ENCODE measurements around the gene RFX3. TPM values are rescaled to one million over a fixed set of nuclear protein-coding genes. Genes with fewer than 3 reads are reported as not detected.
A peak's percentile ranks its signal among the peaks of the same experiment; 100 is the strongest.

Gene RFX3
- total RNA-seq, 6 experiments from 2014 or later = 2.8 to 4.2 (median 3.5) TPM

DNA sequence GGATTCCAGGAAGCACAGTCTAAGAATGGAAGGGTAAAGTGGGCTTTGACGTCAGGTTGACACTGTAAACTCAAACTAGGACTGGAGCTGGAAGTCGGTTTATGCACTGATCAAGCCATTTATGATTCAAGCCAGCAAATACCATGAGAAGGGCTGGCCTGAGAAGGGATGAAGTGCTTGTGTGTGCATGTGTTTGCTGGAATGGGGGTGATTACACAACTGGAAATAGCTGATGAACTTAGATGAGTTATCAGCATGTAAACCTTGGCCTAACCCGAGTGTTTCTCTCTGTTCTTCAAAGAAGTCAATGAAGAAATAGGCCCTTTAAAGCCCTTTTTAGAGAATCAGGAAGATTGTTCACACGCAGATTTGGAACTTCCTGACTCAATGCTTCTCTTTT lies 287.6 kb downstream of the RFX3 start:
- no peak overlapping the region for H3K27ac Mint-ChIP-seq
- no peaks in the 10 kb centered on the region for H3K36me3 Mint-ChIP-seq (ENCODE audit: low read depth)
- peaks cover 21% of the 10 kb centered on the region for H3K4me1 Mint-ChIP-seq (ENCODE audit: low read depth)
- no peak for DNase-seq
- H3K27me3 Mint-ChIP-seq (ENCODE audit: insufficient read depth) = no peaks in the 10 kb centered on the region
- H3K9me3 Mint-ChIP-seq = no peaks in the 10 kb centered on the region
- TF ChIP-seq, protein P1, sequence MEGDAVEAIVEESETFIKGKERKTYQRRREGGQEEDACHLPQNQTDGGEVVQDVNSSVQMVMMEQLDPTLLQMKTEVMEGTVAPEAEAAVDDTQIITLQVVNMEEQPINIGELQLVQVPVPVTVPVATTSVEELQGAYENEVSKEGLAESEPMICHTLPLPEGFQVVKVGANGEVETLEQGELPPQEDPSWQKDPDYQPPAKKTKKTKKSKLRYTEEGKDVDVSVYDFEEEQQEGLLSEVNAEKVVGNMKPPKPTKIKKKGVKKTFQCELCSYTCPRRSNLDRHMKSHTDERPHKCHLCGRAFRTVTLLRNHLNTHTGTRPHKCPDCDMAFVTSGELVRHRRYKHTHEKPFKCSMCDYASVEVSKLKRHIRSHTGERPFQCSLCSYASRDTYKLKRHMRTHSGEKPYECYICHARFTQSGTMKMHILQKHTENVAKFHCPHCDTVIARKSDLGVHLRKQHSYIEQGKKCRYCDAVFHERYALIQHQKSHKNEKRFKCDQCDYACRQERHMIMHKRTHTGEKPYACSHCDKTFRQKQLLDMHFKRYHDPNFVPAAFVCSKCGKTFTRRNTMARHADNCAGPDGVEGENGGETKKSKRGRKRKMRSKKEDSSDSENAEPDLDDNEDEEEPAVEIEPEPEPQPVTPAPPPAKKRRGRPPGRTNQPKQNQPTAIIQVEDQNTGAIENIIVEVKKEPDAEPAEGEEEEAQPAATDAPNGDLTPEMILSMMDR (IDR thresholded peaks at IDR 0.05) = no peak
- H3K4me3 Mint-ChIP-seq = no peak overlapping the region

DNA sequence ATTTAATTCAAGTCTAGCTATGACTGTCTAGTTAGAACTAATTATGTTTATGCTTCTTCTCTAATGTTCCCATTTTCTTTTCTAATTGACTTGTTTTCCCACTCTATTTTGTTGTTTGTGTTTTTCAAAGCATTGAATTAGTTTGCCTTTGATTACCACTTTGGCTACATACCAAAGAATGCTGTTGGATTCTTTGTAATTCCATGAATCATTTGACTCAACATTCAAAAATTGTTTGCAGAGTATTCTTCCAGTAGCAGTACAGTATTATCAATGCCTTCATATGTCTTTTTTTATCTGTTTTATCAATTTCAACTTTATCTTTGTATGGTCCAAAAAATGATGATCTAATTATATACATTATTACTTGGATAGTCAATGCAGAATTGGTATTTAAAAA lies 288.7 kb downstream of the RFX3 start:
- no peak for DNase-seq
- H3K27me3 Mint-ChIP-seq (ENCODE audit: insufficient read depth) = no peaks in the 10 kb centered on the region
- no peaks in the 10 kb centered on the region for H3K9me3 Mint-ChIP-seq
- no peak overlapping the region for H3K4me3 Mint-ChIP-seq
- TF ChIP-seq, protein P1 (IDR thresholded peaks at IDR 0.05) = no peak
- H3K27ac Mint-ChIP-seq = peak overlapping the region; percentile 3; the same call in 1 of the 2 replicates
- H3K4me1 Mint-ChIP-seq (ENCODE audit: low read depth) = peaks cover 21% of the 10 kb centered on the region
- no peaks in the 10 kb centered on the region for H3K36me3 Mint-ChIP-seq (ENCODE audit: low read depth)

DNA sequence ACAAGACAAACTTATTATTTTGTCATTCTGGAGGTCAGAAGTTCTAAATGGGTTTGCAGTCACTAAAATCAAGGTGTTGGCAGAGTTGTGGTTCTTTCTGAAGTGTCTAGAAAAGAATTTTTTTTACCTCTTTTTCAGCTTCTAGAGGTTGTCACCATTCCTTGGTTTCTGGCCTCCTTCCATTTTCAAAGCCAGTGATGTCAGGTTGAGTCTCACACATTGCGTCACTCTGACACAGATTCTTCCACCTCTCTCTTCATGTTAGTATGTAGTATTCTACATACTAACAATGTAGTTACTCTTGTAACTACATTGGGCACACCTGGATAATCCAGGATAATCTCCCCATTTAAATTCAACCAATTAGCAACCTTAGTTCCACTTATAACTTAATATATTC lies 290.3 kb downstream of the RFX3 start:
- Mint-ChIP-seq H3K27me3 (ENCODE audit: insufficient read depth) (no peaks in the 10 kb centered on the region), H3K9me3 (no peaks in the 10 kb centered on the region), H3K36me3 (ENCODE audit: low read depth) (no peaks in the 10 kb centered on the region), H3K4me1 (ENCODE audit: low read depth) (peaks cover 21% of the 10 kb centered on the region), H3K27ac (no peak overlapping the region), H3K4me3 (no peak overlapping the region)
- TF ChIP-seq, protein P1 (IDR thresholded peaks at IDR 0.05) = no peak
- DNase-seq = no peak

DNA sequence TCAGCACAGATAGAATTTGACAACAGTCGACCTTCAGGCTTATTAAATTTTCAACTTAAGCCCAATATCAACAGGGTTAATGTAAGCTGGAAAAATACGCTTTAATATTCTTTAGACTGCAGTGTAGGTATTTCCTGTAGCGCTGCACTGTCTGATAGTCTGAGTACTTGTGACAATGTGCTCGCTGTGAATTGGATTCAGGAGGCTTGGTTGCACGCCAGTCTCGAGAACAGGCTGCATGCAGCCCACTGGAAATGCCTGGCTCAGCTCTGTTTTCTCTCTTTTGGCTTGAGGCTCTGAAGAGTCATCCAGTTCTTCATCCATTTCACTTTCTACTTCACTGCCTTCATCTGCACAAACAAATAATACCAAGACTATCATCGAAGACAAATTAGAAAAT lies 300.9 kb downstream of the RFX3 start:
- Mint-ChIP-seq H3K27ac (no peak overlapping the region), H3K9me3 (no peaks in the 10 kb centered on the region), H3K4me3 (no peak overlapping the region), H3K4me1 (ENCODE audit: low read depth) (peaks cover 14% of the 10 kb centered on the region), H3K27me3 (ENCODE audit: insufficient read depth) (no peaks in the 10 kb centered on the region), H3K36me3 (ENCODE audit: low read depth) (no peaks in the 10 kb centered on the region)
- TF ChIP-seq, protein P1 (IDR thresholded peaks at IDR 0.05) = no peak
- no peak for DNase-seq

DNA sequence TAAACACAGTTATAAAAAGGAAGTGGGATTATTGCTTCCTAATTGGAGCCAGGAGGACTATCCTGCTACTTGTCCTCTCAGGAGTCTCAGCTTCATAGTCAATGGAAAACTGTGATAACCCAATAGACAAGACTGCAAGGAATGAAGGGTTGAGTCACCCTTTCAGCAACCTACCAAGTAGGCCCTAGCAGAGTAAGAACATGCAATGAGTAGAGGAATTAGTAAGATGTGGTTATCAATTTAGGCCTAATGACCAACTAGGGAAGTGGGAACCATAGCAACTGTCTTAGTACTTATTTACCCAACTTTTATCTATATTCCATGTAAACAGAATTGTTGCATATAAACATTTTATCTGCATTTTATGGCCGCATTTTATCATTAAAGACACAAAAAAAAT lies 310.1 kb downstream of the RFX3 start:
- DNase-seq = no peak
- Mint-ChIP-seq H3K27ac (no peak overlapping the region), H3K9me3 (no peaks in the 10 kb centered on the region), H3K36me3 (ENCODE audit: low read depth) (no peaks in the 10 kb centered on the region), H3K4me1 (ENCODE audit: low read depth) (no peaks in the 10 kb centered on the region), H3K4me3 (no peak overlapping the region), H3K27me3 (ENCODE audit: insufficient read depth) (peaks cover 3% of the 10 kb centered on the region; the same call in 1 of the 2 replicates)
- TF ChIP-seq, protein P1 (IDR thresholded peaks at IDR 0.05) = no peak

DNA sequence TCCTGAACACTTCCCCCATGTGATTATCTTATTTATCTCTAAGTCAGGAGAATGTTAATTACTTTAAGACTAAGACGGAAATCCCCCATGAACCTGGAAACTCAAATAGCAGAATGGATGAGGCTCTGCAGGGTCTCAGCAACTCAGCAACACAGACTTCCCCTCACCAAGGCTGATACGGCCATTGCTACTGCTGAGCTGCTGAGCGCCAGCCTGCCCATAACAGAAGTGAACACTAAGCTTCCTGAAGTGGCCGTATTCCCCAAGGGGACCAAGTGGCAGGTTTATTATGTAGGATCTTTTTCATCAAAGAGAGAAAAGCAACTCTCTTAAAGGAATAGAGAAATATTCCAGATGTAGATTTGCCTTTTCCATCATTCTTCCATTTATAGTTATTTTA lies 311.1 kb downstream of the RFX3 start:
- DNase-seq = no peak
- H3K27ac Mint-ChIP-seq = no peak overlapping the region
- H3K4me1 Mint-ChIP-seq (ENCODE audit: low read depth) = no peaks in the 10 kb centered on the region
- no peaks in the 10 kb centered on the region for H3K36me3 Mint-ChIP-seq (ENCODE audit: low read depth)
- no peak overlapping the region for H3K4me3 Mint-ChIP-seq
- TF ChIP-seq, protein P1 (IDR thresholded peaks at IDR 0.05) = no peak
- H3K9me3 Mint-ChIP-seq = no peaks in the 10 kb centered on the region
- peaks cover 7% of the 10 kb centered on the region for H3K27me3 Mint-ChIP-seq (ENCODE audit: insufficient read depth)
